SK-N-SH (cell line): Measurements from ENCODE around the gene FAM78A. TPM values are rescaled to one million over a fixed set of nuclear protein-coding genes. Genes with fewer than 3 reads are reported as not detected.
A peak's percentile ranks its signal among the peaks of the same experiment; 100 is the strongest.

Experiments
- CTCF ChIA-PET: fragments of 300-600, 350-600 bp; formaldehyde crosslinking; extraction: SDS; loops from one replicate; lab custom pipeline; 2021; lab: Yijun Ruan, JAX
- POLR2A ChIA-PET: fragments of 350-600 bp; sonication (Branson Sonifier 250); formaldehyde crosslinking; extraction: SDS; loops from one replicate; lab custom pipeline; 2020; ENCODE audit warnings: antibody characterized with exemption, inconsistent platforms; lab: Yijun Ruan, JAX
- DNase-seq: peaks from one replicate; pipeline ENCODE4 v3.0.0; 2012
- H2AFZ ChIP-seq: fragments of 200-600 bp; sonication (generic); 2 replicates; pipeline ENCODE4 v1.8.1; 2016; ENCODE audit warnings: antibody characterized with exemption, mild to moderate bottlenecking, low read depth
- H3F3A ChIP-seq: fragments of 200-600 bp; sonication (generic); replicated peaks from 2 replicates; pipeline ENCODE3; 2016; ENCODE audit warnings: antibody characterized with exemption, mild to moderate bottlenecking; ENCODE audit not compliant: insufficient read depth
- H3K27ac ChIP-seq, 2 experiments: fragments of 200-500 bp in 1 of 2; fragments of 200-600 bp in 1 of 2; sonication (Bioruptor generic) in 1 of 2; sonication (generic), shearing (Covaris generic) in 1 of 2; 2 replicates each; pipeline versions ENCODE4 v1.5.1 to v1.6.1; 2014 to 2016; ENCODE audit warnings: low read depth in 2 of 2, inconsistent platforms in 1 of 2, low read length in 1 of 2, mild to moderate bottlenecking in 1 of 2, mixed read lengths in 1 of 2
- H3K27me3 ChIP-seq: fragments of 200-600 bp; sonication (generic), shearing (Covaris generic); 2 replicates; pipeline ENCODE4 v1.6.1; 2016; ENCODE audit warnings: mixed run types; ENCODE audit not compliant: insufficient read depth
- H3K36me3 ChIP-seq, 2 experiments: fragments of 200-500 bp in 1 of 2; fragments of 200-600 bp in 1 of 2; sonication (Bioruptor generic) in 1 of 2; sonication (generic) in 1 of 2; replicated peaks in 1 of 2; 2 replicates each; pipeline versions ENCODE3 to v1.5.1; 2014 to 2016; ENCODE audit warnings: low read length in 1 of 2, mild to moderate bottlenecking in 1 of 2; ENCODE audit not compliant: insufficient read depth in 2 of 2, control insufficient read depth in 1 of 2
- H3K4me1 ChIP-seq, 2 experiments: fragments of 200-500 bp in 1 of 2; fragments of 200-600 bp in 1 of 2; sonication (Bioruptor generic) in 1 of 2; sonication (generic), shearing (Covaris generic) in 1 of 2; 2 replicates each; pipeline versions ENCODE4 v1.5.1 to v1.6.1; 2014 to 2016; ENCODE audit warnings: low read depth in 1 of 2, low read length in 1 of 2, mixed run types in 1 of 2; ENCODE audit not compliant: insufficient read depth in 2 of 2, control insufficient read depth in 1 of 2
- H3K4me2 ChIP-seq: fragments of 200-600 bp; sonication (generic), shearing (Covaris generic); 2 replicates; pipeline ENCODE4 v1.6.1; 2017; ENCODE audit warnings: mixed run types
- H3K4me3 ChIP-seq, 2 experiments: fragments of 200-500 bp in 1 of 2; fragments of 200-600 bp in 1 of 2; sonication (Bioruptor generic) in 1 of 2; sonication (generic), shearing (Covaris generic) in 1 of 2; 2 replicates each; pipeline versions ENCODE4 v1.5.1 to v1.8.1; 2014 to 2016; ENCODE audit warnings: low read depth in 2 of 2, inconsistent platforms in 1 of 2, low read length in 1 of 2, mild to moderate bottlenecking in 1 of 2, mixed read lengths in 1 of 2, moderate library complexity in 1 of 2
- H3K79me2 ChIP-seq: fragments of 200-600 bp; sonication (generic); 2 replicates; pipeline ENCODE4 v1.8.1; 2017; ENCODE audit warnings: mild to moderate bottlenecking; ENCODE audit not compliant: insufficient read depth
- H3K9ac ChIP-seq: fragments of 200-600 bp; sonication (generic); 2 replicates; pipeline ENCODE4 v1.6.1; 2017; ENCODE audit warnings: mixed run types
- H3K9me2 ChIP-seq: fragments of 200-600 bp; sonication (generic); 2 replicates; pipeline ENCODE4 v1.6.1; 2017; ENCODE audit warnings: mixed run types
- H3K9me3 ChIP-seq: fragments of 200-600 bp; sonication (generic); 2 replicates; pipeline ENCODE4 v1.6.1; 2017; ENCODE audit warnings: mixed run types, mild to moderate bottlenecking, moderate library complexity
- H4K20me1 ChIP-seq: fragments of 200-600 bp; sonication (generic); 2 replicates; pipeline ENCODE4 v1.6.1; 2017; ENCODE audit warnings: mild to moderate bottlenecking, mixed run types; ENCODE audit not compliant: insufficient read depth
- EP300 ChIP-seq, 2 experiments: IDR thresholded peaks; 2 replicates each; pipeline versions ENCODE4 v1.4.0 to v1.6.1; 2012; ENCODE audit warnings: borderline replicate concordance in 1 of 2, low read depth in 1 of 2, low read length in 1 of 2
- EZH2phosphoT487 ChIP-seq: fragments of 200-600 bp; sonication (generic); IDR thresholded peaks from 2 replicates; pipeline ENCODE4 v1.6.1; 2017; ENCODE audit warnings: low read depth, mixed run types, mild to moderate bottlenecking, antibody characterized with exemption, moderate library complexity, borderline replicate concordance
- GATA2 ChIP-seq: sonication (generic); formaldehyde crosslinking; IDR thresholded peaks from 2 replicates; pipeline ENCODE4 v1.5.0; 2020; ENCODE audit warnings: mild to moderate bottlenecking, missing genetic modification reagents
- MXI1 ChIP-seq: IDR thresholded peaks from 2 replicates; pipeline ENCODE4 v1.6.1; 2012; ENCODE audit warnings: mild to moderate bottlenecking, low read depth, low read length, improper control_type of control experiment
- NFIC ChIP-seq: IDR thresholded peaks from 2 replicates; pipeline ENCODE4 v1.4.0; 2012; ENCODE audit warnings: borderline replicate concordance
- RAD21 ChIP-seq: IDR thresholded peaks from 2 replicates; pipeline ENCODE4 v1.6.1; 2012; ENCODE audit warnings: mild to moderate bottlenecking, low read length
- RCOR1 ChIP-seq: fragments of 150-350 bp; IDR thresholded peaks from 2 replicates; pipeline ENCODE4 v1.6.1; 2017; ENCODE audit warnings: antibody characterized with exemption, low read length
- RFX5 ChIP-seq: IDR thresholded peaks from 2 replicates; pipeline ENCODE4 v1.6.1; 2012; ENCODE audit warnings: mild to moderate bottlenecking, improper control_type of control experiment, low read length
- TAF1 ChIP-seq: IDR thresholded peaks from 2 replicates; pipeline ENCODE4 v1.6.1; 2012; ENCODE audit warnings: low read depth, mild to moderate bottlenecking, low read length, moderate library complexity, borderline replicate concordance
- WGBS: methylation state at CpG from one replicate; pipeline ENCODE4 v1.1.6; 2017; ENCODE audit warnings: low lambda C conversion rate; 5-methylcytosine and 5-hydroxymethylcytosine counted together
- polyA plus RNA-seq, 3 experiments: library from polyadenylated mRNA; depleted of rRNA; stranded (reverse); fragments of >200 nt; gene quantifications; 2 replicates each; pipeline ENCODE4 v1.2.3, GENCODE V29; 2012
- TF ChIP-seq, protein P1 (sequence below): fragments of 200-600 bp; sonication (generic); IDR thresholded peaks from 2 replicates; pipeline ENCODE4 v1.6.1; 2017; ENCODE audit warnings: antibody characterized with exemption, mild to moderate bottlenecking, moderate library complexity
- TF ChIP-seq, protein P2 (sequence below): fragments of 150-350 bp; IDR thresholded peaks from 2 replicates; pipeline ENCODE4 v1.6.1; 2016; ENCODE audit warnings: mild to moderate bottlenecking, low read depth, low read length
- TF ChIP-seq, protein P3 (sequence below): IDR thresholded peaks from 2 replicates; pipeline ENCODE4 v1.4.0; 2012; ENCODE audit warnings: low read depth, borderline replicate concordance
- TF ChIP-seq, protein P4 (sequence below): IDR thresholded peaks from 2 replicates; pipeline ENCODE4; 2012
- TF ChIP-seq, protein P5 (sequence below): IDR thresholded peaks from 2 replicates; pipeline ENCODE4 v1.6.1; 2012; ENCODE audit warnings: mild to moderate bottlenecking, low read depth, low read length, moderate library complexity

FAM78A gene
- polyA plus RNA-seq, 1 of the 3 experiments (the other 2 are of a cell fraction), result 1.0 TPM

DNA sequence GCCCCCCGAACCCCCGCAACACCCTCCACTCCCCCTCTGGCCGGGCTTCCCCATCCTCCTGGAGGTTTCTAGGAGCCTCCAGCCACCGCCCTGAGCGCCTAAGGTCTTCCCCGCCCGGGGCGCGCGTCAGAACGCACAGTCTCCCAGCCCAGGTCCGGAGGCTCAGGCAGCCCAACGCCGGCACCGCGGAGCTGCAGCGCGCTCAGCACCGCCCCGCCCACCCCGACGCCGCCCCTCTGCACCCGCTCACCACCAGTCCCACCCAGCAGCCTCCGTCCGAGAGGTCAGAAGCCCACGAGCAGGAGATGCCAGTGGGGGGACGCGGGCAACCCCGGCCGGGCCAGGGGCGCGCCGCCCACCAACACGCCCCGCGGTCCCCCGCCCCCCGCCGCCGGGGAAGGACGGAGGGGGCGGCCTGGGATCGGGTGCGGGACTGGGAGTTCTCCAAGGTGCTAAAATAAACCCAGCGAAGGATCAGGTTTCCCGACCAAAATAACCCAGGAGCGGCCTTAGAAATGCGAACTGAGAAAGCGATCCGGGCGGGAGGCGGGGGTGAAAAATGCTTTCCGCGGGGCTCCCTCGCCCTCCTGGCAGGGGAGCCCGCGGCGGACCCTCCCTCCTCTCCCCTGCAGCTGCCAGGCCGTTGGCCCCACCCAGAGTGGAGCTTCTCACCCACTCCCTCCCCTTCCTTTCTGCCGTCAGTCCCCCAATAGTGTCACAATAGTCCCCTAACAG lies 6.5 kb upstream of the FAM78A start:
- no peak overlapping the region for H2AFZ ChIP-seq

DNA sequence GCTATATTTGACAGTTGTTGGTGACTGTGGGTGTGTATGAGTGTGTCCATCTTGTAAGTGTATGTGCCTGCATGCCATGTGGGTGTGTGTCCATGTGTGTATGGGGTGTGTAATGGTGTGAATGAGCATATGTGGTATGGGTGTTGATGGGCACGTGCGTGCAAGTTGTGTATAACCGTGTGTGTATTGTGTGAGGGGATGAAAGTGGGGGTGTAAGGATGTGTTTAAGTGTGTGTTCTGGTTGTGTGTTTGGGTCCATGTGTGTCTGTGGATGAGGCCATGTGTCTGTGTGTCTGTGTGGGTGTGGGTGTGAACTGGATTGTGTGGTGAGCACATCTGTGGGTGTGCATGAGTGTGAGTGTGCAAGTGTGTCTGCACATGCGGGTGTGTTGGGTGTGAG lies 5.9 kb upstream of the FAM78A start:
- Histone ChIP-seq H3K27ac (no peak overlapping the region), H3K9me3 (no peaks in the 10 kb centered on the region), H3K4me1 (peaks cover 0 to 4% of the 10 kb centered on the region in 2 experiments; a peak in 1 of 4 replicates), H2AFZ (no peak overlapping the region), H3K4me3 (no peak overlapping the region), H4K20me1 (no peaks in the 10 kb centered on the region), H3K79me2 (no peaks in the 10 kb centered on the region), H3K27me3 (peaks cover 7% of the 10 kb centered on the region; the same call in 1 of the 2 replicates), H3K4me2 (0 out of 2 replicates have a peak overlapping the region, but pooled peaks have one; percentile 68), H3K9me2 (no peaks in the 10 kb centered on the region), H3K36me3 (no peaks in the 10 kb centered on the region), H3K9ac (no peak overlapping the region), H3F3A (no peaks in the 10 kb centered on the region)
- ChIA-PET POLR2A (no interaction called here), CTCF (no interaction called here)
- DNase-seq, result no peak
- 66% methylated on average over 4 of the region's 4 CpGs for WGBS
- TF ChIP-seq, protein P1, sequence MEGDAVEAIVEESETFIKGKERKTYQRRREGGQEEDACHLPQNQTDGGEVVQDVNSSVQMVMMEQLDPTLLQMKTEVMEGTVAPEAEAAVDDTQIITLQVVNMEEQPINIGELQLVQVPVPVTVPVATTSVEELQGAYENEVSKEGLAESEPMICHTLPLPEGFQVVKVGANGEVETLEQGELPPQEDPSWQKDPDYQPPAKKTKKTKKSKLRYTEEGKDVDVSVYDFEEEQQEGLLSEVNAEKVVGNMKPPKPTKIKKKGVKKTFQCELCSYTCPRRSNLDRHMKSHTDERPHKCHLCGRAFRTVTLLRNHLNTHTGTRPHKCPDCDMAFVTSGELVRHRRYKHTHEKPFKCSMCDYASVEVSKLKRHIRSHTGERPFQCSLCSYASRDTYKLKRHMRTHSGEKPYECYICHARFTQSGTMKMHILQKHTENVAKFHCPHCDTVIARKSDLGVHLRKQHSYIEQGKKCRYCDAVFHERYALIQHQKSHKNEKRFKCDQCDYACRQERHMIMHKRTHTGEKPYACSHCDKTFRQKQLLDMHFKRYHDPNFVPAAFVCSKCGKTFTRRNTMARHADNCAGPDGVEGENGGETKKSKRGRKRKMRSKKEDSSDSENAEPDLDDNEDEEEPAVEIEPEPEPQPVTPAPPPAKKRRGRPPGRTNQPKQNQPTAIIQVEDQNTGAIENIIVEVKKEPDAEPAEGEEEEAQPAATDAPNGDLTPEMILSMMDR, result no peak
- TF ChIP-seq RFX5 (no peak), RAD21 (no peak), RCOR1 (no peak), GATA2 (CRISPR knock-in tag) (no peak), EP300 (IDR thresholded peaks at IDR 0.05; ENCODE audit: borderline replicate concordance in 1 of 2, low read depth in 1 of 2, low read length in 1 of 2) (no peak), NFIC (no peak), EZH2phosphoT487 (no peak), MXI1 (no peak)
- TF ChIP-seq, protein P2, sequence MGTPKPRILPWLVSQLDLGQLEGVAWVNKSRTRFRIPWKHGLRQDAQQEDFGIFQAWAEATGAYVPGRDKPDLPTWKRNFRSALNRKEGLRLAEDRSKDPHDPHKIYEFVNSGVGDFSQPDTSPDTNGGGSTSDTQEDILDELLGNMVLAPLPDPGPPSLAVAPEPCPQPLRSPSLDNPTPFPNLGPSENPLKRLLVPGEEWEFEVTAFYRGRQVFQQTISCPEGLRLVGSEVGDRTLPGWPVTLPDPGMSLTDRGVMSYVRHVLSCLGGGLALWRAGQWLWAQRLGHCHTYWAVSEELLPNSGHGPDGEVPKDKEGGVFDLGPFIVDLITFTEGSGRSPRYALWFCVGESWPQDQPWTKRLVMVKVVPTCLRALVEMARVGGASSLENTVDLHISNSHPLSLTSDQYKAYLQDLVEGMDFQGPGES, result no peak
- TF ChIP-seq, protein P3, sequence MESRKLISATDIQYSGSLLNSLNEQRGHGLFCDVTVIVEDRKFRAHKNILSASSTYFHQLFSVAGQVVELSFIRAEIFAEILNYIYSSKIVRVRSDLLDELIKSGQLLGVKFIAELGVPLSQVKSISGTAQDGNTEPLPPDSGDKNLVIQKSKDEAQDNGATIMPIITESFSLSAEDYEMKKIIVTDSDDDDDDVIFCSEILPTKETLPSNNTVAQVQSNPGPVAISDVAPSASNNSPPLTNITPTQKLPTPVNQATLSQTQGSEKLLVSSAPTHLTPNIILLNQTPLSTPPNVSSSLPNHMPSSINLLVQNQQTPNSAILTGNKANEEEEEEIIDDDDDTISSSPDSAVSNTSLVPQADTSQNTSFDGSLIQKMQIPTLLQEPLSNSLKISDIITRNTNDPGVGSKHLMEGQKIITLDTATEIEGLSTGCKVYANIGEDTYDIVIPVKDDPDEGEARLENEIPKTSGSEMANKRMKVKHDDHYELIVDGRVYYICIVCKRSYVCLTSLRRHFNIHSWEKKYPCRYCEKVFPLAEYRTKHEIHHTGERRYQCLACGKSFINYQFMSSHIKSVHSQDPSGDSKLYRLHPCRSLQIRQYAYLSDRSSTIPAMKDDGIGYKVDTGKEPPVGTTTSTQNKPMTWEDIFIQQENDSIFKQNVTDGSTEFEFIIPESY, result no peak
- TF ChIP-seq, protein P4, sequence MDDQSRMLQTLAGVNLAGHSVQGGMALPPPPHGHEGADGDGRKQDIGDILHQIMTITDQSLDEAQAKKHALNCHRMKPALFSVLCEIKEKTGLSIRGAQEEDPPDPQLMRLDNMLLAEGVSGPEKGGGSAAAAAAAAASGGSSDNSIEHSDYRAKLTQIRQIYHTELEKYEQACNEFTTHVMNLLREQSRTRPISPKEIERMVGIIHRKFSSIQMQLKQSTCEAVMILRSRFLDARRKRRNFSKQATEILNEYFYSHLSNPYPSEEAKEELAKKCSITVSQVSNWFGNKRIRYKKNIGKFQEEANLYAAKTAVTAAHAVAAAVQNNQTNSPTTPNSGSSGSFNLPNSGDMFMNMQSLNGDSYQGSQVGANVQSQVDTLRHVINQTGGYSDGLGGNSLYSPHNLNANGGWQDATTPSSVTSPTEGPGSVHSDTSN, result no peak

More for the DNA sequence above, 6.5 kb upstream of the FAM78A start:
- Histone ChIP-seq H3K9me3 (no peaks in the 10 kb centered on the region), H3K9ac (no peak overlapping the region), H3F3A (no peaks in the 10 kb centered on the region), H3K4me2 (peak overlapping the region; percentile 68; the same call in 1 of the 2 replicates), H3K27ac (no peak overlapping the region), H3K36me3 (no peaks in the 10 kb centered on the region), H3K4me3 (peak overlapping the region in 1 of 2 experiments; percentile 27; a peak in 3 of 4 replicates), H3K27me3 (peaks cover 7% of the 10 kb centered on the region; the same call in 1 of the 2 replicates), H3K9me2 (no peaks in the 10 kb centered on the region), H3K79me2 (no peaks in the 10 kb centered on the region), H4K20me1 (no peaks in the 10 kb centered on the region), H3K4me1 (peaks cover 0 to 4% of the 10 kb centered on the region in 2 experiments; a peak in 1 of 4 replicates)
- CTCF ChIA-PET, result no interaction called here
- POLR2A ChIA-PET, result no interaction called here
- DNase-seq, result peak; percentile 84
- TF ChIP-seq, protein P5, sequence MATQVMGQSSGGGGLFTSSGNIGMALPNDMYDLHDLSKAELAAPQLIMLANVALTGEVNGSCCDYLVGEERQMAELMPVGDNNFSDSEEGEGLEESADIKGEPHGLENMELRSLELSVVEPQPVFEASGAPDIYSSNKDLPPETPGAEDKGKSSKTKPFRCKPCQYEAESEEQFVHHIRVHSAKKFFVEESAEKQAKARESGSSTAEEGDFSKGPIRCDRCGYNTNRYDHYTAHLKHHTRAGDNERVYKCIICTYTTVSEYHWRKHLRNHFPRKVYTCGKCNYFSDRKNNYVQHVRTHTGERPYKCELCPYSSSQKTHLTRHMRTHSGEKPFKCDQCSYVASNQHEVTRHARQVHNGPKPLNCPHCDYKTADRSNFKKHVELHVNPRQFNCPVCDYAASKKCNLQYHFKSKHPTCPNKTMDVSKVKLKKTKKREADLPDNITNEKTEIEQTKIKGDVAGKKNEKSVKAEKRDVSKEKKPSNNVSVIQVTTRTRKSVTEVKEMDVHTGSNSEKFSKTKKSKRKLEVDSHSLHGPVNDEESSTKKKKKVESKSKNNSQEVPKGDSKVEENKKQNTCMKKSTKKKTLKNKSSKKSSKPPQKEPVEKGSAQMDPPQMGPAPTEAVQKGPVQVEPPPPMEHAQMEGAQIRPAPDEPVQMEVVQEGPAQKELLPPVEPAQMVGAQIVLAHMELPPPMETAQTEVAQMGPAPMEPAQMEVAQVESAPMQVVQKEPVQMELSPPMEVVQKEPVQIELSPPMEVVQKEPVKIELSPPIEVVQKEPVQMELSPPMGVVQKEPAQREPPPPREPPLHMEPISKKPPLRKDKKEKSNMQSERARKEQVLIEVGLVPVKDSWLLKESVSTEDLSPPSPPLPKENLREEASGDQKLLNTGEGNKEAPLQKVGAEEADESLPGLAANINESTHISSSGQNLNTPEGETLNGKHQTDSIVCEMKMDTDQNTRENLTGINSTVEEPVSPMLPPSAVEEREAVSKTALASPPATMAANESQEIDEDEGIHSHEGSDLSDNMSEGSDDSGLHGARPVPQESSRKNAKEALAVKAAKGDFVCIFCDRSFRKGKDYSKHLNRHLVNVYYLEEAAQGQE, result peak; percentile 89
- TF ChIP-seq TAF1, result no peak
- WGBS, result 29% methylated on average over 19 of the region's 61 CpGs
